ENCODE measurements around the gene FGF14.
A peak's percentile ranks its signal among the peaks of the same experiment; 100 is the strongest.

Gene FGF14

GRCh38 chr13:102302534-102302933, 99.3 kb downstream of the FGF14 start:
- no peak for DNase-seq

DNA sequence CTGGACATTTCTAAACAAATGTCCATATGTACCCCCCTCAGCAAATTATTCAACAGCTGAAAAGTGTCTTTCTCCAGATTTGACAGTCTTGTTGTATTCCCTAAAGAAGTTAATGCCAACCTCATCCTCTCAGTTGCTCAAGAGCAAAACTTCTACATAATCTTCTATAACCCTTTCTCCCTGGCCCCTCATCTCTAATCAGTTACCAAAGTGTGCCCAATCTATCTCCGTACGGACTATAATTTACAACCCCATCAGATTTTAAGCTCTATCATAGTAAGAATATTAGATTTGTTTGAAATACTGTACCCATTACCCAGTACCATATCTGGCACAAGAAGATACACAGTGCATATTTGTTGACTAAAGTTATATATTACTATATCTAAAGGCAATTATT, 101.5 kb downstream of the FGF14 start:
- no peak for DNase-seq

- DNase-seq, result no peak
These were observed 102.5 kb downstream of the FGF14 start for GRCh38 chr13:102299366-102299765.

GRCh38 chr13:102298051-102298450, 103.8 kb downstream of the FGF14 start:
- no peak for DNase-seq

- DNase-seq, result no peak
These were observed 106.4 kb downstream of the FGF14 start for GRCh38 chr13:102295316-102296048.

DNA sequence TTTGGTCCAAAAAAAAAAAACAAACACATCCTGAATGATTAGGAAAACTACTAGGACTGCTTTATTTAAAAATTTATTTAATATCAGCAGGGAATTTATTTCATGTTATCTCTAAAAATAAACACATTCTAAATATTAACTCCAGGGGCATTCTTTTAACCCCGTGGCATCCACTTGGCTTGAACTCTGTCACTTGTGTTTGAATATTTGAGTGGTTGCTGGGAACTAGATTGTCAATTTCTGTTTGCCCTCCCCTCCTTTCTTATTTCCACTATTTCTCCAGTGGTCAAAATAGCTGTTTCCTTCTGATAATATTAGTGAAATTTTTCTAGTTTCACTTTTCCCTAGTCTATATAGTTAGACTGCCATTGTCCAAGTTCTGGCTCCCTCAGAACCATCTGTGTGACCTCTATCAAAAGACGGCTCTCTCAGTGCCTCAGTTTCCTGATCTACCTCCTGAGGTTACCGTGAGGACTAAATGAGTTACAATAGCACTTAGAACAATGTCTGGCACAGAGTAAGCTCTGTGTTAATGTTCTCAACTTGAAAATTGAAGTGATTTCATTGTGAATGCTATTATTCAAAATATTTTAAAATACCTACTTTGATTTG, 107.3 kb downstream of the FGF14 start:
- no peak for DNase-seq

GRCh38 chr13:102293723-102294122, 108.1 kb downstream of the FGF14 start:
- DNase-seq, result peak; percentile 57

DNA sequence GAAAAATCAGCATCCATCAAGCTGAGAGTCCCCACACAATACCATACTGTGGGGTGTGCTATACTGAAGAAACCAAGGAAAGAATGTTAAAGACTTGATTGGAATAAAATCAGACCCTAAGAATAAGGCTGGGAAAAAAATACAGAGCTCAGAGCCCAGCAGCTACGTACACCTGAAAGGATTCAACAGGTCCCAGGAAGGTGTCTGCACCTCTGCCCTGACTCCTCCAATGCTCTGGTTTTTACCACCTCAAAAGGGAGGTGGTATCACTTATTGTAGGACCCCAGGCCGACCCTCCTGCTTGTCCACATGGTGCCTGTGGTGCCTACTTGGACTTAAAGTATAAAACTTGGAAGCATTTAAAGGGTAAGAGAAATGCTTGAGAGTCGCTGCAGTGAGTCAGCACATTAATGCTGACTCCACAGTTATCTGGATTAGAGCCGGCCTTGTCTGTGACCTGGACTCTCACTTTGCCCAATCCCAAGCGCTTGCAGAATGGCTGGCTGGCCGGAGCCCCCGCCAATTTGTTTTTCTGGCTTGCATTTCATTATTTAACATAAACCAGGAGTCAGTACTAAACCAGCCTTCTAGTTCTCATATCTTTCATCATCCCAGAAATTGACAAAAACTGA, 110.1 kb downstream of the FGF14 start:
- DNase-seq, result no peak

DNA sequence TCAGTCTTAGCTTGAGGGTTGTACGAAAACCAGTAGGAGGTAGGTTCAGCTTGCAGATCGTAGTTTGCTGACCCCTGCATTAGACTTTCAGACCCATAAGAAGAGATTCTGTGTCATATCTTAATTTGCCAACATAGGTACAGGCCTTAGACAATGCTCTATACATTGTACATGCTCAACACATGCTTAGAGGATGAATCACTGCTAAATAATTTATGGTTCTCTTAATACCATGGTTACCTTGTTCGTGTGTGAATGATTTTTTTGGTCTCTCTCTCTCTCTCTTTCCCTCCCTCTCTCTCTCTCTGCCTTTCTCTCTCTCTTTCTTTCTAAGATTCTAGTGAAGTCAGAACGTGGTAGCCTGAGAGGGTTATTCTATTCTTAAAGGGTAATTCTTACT, 112.2 kb downstream of the FGF14 start:
- no peak for DNase-seq

DNA sequence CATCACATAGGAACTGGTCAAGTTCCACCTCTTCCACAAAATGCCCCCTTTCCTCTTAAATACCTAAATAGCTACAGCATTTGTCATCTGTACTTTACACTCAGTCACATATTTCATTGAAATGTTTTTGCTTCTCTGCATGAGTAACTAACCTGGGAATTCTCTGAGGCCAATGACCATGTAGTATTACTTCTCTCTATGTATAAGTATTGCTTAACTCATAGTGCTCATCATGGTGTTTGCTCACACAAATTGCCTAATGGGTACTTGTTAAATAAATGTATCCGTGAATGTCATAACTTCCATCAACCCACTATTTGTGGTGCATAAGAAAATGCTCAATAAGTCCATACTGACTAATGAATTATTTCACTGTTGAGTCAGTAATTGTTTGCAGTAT, 115.5 kb downstream of the FGF14 start:
- no peak for DNase-seq

DNA sequence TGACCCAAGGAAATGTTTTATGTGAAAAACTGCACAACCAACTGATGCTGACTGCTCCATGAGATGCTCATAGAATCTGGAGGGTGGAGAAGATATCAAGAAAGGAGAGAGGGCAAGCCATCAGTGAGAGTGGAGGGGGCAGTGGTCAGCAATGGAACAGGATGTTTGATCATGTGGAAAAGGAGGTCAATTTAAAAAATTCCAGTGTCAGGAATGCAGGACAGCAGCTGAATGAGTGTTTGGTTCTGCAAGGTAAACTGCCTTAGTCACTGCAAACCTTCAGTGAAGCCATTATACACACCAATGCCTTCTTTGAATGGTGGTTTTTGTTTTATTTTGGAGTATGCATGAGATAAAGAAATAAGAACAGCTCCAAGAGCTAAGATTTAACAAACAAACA, 121.5 kb downstream of the FGF14 start:
- DNase-seq, result no peak

DNA sequence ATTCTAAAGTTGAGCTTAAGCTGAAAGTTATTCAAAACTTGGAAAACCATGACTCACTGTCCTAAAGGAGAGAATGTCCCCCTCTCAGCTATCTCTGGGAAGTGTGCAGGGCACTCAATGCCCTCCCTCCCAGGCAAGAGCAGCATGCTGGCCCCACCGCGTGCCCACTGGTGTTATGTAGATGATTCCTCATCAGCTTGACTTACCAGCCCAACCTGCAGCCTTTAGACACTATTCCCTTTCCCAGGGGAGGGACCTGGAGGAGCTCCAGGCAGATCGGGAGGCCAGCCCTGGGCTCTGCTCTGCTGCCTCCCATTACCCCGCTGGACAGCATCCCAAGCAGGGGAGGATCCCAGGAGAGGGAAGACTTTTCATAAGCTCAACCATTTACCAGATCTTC, 124.6 kb downstream of the FGF14 start:
- no peak for DNase-seq

- no peak for DNase-seq
These were observed 125.4 kb downstream of the FGF14 start for GRCh38 chr13:102276404-102276803.

DNA sequence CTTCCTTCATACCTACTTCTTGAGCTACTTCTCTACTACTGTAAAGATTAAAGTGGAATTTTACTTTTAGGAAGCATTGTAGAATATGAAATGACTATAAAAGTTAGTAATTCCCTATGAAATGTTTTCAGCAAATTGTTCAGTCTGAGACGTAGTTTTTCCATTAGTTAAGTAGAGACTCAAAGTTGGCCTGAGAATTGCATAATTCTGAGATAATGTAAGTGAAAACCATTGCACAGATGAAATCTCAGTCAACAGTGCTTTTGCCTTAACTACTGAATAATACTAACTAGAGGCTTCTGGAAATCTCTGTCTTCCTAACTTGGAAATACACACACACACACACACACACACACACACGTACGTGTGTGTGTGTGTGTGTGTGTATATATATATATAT, 125.9 kb downstream of the FGF14 start:
- no peak for DNase-seq

DNA sequence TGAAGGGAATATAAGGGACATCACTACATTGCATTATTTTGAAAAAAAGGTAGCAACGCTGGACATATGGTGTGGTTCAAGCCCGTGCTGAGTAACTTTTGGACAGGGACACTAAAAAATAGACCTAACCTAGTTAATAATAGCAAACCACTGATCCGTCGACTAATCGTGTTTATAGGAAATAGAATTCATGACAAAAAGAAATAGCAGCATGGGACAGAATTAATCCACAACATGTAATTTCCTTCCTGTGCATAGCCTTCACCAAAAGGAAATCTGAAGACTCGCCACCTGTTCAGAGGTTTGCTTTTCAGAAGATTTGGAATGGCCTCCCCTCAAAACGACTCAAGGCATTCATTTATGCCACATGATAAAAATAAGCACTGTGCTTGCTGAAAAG, 128.7 kb downstream of the FGF14 start:
- DNase-seq, result no peak

GRCh38 chr13:102267191-102267590, 134.7 kb downstream of the FGF14 start:
- DNase-seq, result no peak

DNA sequence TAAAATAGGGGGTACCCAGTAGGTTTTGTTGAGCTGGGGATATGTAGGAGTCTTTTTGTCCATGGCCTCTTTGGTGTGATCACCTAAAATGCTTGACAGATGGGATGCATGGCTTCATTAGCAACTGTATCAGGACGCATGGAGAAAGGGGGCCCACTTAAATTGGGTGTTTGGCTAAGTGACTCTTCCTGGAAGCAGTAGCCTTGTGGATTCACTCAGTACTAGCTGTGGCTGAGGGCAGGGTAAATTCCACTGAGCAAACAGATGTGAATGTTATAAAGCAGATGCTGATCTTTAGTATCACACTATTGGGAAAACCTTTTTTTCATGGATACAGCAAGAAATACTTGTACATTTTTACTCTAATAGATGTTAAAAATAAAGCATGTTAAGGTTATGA, 140.0 kb downstream of the FGF14 start:
- DNase-seq, result no peak

GRCh38 chr13:102261316-102261715, 140.5 kb downstream of the FGF14 start:
- DNase-seq, result no peak

DNA sequence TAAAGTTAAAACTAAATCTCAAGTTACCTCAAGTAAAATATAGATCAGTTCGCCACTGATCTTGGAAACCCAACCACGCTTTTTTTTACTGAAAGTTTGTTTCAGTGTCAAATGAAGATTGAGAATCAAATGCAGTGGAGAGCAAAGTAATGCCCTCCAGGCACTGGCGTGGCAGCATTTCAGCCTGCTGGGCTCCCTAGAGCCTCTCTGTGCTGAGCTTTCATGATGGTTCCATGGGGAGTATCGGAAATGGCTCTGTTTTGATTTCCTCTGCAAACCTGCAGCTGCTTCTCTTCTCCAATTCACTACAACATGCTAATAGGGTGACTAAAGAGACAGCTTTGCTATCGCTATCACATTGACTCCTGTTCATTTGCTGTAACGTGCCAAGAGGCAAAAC, 141.6 kb downstream of the FGF14 start:
- no peak for DNase-seq

GRCh38 chr13:102255409-102255808, 146.4 kb downstream of the FGF14 start:
- no peak for DNase-seq

DNA sequence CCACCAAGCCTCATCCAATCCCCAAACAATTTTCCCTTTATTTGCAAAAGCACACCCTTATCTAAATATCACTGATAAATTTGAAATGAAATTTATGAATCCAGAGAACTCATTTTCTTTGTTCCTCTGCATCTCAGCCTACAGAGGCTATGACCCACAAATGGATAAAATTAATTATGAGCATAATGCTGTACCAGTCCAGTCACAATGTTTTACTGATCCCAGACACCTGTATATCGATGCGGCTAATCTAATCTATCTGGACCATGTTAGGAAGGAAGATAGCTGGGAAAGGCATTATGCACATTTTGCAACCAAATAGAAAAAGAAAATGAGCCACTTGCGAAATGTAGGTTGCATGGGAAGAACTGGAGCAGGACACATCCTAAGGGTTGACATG, 150.0 kb downstream of the FGF14 start:
- DNase-seq, result no peak

GRCh38 chr13:102250448-102250847, 151.4 kb downstream of the FGF14 start:
- DNase-seq, result no peak

- no peak for DNase-seq
These were observed 157.1 kb downstream of the FGF14 start for GRCh38 chr13:102244607-102245227.

DNA sequence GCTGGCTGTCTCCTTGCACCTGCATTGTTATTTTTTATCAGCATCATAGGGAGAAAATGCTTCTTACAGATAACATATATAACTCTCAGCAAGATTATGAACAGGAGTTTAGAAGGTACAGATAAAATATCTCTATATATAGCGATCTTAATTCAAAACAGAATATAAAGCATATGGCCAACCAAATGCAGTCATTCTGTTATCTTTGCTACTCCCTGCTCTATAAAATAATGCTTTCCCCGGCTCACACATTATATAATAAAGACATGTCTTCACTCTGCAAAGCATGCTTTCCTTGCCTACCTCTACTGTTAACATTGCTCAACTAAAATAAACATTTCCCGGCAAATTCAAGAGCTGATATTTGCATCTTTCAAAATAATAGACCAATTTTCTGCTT, 161.7 kb downstream of the FGF14 start:
- DNase-seq, result no peak
